Fibroblast of skin of back (primary cell): ENCODE results near the gene RALB. TPM values are rescaled to one million over a fixed set of nuclear protein-coding genes. Genes with fewer than 3 reads are reported as not detected.

Source experiments
- DNase-seq: peaks from one replicate; pipeline ENCODE4 v3.0.0-alpha.2; 2013
- polyA plus RNA-seq, 2 experiments: library from polyadenylated mRNA; unstranded; fragments of 120-200 nt; gene quantifications; one replicate each; pipeline ENCODE4 v1.2.1, GENCODE V29; 2013; ENCODE audit not compliant: insufficient read length in 2 of 2

The RALB gene
- 47.4 TPM for polyA plus RNA-seq (2013, experiment 1 of 2; ENCODE audit: insufficient read length)
- 33.7 TPM for polyA plus RNA-seq (2013, experiment 2 of 2; ENCODE audit: insufficient read length)

- DNase-seq = peak; percentile 98
These were observed at the start of gene RALB for GRCh38 chr2:120252225-120253020. RALB (plus strand) TSS chr2:120252852; CDS start chr2:120278665, 25,813 bp downstream.

DNA sequence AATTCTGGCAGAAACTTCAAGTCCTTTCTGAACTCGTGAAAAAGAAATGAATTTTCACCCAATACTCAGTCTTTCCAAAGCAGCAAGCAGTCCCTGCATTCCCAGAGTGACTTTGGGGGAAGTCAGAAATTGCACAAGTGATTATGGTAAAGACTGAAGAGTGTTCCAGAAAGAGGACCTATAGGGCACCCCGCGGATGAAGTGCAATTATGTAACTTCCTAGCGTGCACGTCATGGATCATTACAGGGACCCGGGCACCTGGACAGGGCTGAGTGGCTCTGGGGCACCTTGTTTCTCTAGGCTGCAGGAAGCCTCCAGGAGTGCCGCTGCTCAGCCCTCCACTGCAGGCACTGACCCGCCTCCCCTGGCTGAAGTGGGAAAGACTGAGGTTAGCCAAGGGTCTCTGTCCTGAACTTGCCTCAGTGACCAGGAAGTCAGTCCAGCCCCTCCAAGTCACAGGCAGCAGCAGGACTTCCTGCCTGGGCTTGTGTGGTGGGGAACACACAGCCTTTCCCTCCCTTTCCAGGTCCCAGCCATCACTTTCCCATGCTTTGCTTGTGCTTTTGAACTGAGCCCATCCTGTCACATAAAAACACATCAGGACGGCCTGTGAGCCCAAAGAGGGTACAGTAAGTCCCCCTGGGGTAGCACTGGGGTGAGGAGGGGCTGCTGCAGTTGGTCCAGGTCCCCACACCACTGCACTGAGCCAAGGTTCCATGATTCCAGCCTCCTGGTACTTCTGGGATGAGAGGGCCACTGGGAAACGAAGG lies 49.2 kb upstream of the RALB start:
- DNase-seq = no peak

- DNase-seq = no peak
These were observed 48.6 kb upstream of the RALB start for GRCh38 chr2:120204022-120204405.

DNA sequence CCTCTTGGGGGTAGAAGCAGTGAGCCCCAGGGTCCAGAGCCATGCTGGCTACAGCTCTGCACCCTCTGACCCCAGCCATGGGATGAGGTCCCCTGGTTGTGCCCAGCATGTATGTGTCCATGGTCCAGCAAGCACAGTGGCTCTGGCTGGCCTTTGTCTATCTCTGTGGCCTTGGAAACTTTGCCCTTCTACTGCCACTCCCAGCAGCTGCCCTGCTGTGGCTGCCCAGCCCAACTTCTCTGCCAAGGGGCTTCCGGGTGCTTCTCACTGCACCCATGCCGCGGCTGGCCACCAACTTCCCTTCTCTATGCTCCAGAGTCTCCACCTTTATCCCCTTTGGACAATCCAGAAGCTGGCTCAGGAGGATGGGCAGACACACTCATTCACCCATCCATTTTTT lies 48.2 kb upstream of the RALB start:
- DNase-seq = no peak

DNA sequence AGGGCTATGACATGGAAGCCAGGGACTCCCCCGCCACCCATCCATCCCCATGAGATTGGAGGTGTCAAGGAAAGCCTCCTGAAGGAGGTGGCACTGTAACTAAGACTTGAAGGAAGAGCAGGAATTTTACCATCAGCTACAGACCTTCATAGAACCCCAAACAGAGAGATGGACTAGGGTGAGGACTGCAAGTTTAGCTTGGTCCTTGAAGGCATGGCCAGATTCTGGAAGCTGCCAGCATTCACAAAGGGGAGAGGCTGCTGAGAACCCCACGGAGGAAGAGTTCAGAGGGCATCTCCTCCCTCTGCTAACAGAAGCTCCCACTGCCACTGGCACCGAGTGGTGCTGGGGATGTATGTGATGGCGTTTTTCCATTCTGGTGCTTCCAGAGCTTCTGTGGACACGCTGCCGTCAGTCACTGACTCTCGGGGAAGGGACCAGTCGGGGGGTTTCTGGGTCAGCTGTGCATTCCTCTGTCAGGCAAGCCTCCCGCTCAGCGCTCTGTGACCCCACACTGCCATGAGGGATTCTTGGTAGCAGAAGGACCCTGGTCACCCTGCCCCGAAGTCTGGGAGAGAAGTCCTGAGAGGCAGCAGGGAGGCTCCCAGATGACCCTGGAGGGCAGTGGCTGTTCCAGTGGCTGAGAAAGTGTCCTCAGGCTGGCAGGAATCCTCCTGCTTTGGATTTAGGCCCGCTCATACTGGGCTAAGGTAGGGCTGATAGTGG lies 47.5 kb upstream of the RALB start:
- no peak for DNase-seq

DNA sequence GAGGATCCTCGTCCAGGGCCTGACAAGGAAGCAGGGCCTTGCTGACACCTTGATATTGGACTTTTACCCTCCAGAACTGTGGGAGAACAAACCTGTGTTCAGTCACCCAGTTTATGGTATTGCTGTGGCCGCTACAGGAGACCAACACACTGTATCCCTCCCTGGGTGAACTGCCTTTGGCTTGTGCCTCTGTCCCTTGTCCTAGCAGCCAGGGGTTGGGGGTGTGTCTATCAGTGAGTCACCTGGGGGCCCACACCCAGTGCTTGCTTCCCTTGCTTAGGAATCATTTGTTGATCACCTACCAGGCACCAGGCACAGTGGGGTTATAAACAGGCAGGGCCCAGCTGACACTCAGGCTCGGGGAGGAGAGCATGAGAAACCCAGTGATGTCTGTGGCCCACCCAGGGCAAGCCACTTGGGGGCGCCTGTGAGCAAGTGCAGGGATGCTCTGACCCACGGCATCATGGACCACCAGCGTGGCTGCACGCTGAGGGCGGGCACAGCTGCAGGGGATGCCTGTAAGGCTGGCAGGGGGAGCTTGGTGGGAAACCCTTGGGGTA lies 46.5 kb upstream of the RALB start:
- DNase-seq = no peak

DNA sequence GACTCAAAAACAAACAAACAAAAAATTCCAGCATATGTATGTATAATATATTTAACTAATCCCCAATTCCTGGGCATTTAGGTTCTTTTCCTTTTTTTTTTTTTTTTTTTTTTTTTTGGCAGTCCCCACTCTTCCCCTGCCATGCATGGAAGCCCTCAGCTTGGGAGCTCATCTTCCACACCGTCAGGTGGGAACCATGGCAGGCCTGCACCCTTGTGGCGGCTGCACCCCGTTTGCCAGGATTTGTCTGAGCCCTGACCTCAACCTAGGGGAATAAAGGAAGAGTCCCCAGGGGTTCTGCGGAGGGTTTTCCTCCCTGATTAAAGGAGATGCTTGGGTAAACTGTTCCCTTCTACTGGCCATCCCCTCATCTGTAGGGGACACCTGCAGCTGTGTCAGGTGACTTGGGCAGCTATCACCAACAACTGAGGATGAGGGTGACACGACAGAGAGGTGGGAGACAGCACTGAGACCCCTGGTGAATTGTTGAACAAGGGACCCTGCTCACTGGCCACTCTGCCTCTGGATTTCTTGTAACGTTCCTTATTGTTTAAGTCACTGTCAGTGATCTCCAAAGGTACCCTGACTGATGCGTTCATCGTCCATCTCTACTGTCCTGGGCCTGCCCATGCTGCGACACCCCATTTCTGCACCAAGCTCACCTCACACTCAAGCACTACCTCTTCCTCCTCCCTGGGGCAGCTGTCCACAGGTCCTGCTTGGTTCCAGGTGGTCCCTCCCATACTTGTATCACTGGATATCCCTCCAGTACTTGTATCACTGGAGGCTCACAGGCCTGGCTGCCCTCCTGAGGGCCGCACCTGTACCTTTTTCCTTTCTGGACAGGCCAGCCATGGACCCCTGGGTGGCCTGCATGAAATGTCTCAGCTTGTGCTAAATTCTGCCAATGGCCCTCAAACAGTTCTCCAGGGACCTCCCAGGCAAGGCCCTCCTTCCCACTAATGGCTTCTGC lies 44.0 kb upstream of the RALB start:
- no peak for DNase-seq

GRCh38 chr2:120209427-120210269 lies 43.0 kb upstream of the RALB start:
- no peak for DNase-seq

- DNase-seq = no peak
These were observed 42.4 kb upstream of the RALB start for GRCh38 chr2:120210270-120210693.

GRCh38 chr2:120218181-120218580 lies 34.5 kb upstream of the RALB start:
- no peak for DNase-seq

GRCh38 chr2:120219291-120219690 lies 33.4 kb upstream of the RALB start:
- DNase-seq = no peak

- no peak for DNase-seq
These were observed 32.9 kb upstream of the RALB start for GRCh38 chr2:120219766-120220165.

- DNase-seq = no peak
These were observed 31.9 kb upstream of the RALB start for GRCh38 chr2:120220756-120221155.

GRCh38 chr2:120221616-120222015 lies 31.0 kb upstream of the RALB start:
- DNase-seq = no peak

GRCh38 chr2:120222186-120223033 lies 30.2 kb upstream of the RALB start:
- DNase-seq = no peak

- peak; percentile 84 for DNase-seq
These were observed 29.4 kb upstream of the RALB start, which contains the start of gene TMEM185B for GRCh38 chr2:120223034-120223912. TMEM185B (minus strand) TSS chr2:120223400; CDS start chr2:120222976, 424 bp downstream.

DNA sequence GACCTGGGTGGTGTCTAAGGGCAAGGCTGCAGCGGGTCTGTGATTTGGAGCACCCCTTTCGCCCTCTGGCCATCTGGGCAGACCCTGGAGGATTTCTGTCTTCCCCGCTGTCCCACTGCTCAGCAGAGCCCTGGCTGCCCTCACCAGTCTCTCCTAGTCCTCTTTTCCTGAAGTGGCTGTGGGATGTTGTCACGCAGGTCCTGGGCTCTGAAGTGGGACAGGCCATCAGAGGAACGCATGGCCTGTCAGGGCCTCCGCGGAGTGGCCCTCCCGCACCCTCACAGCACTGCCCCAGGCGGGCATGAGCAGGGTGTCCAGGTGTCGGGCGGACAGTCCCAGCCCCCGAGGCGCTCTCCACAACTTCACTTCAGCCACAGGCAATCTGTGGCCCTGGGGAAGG lies 28.4 kb upstream of the RALB start:
- no peak for DNase-seq
